ENCODE data around the gene SIPA1L3. TPM values are rescaled to one million over a fixed set of nuclear protein-coding genes. Genes with fewer than 3 reads are reported as not detected.

Gene SIPA1L3
- polyA plus RNA-seq, 3 donors from 2014 or later: 0.29 to 4.1 (median 3.2) TPM

DNA sequence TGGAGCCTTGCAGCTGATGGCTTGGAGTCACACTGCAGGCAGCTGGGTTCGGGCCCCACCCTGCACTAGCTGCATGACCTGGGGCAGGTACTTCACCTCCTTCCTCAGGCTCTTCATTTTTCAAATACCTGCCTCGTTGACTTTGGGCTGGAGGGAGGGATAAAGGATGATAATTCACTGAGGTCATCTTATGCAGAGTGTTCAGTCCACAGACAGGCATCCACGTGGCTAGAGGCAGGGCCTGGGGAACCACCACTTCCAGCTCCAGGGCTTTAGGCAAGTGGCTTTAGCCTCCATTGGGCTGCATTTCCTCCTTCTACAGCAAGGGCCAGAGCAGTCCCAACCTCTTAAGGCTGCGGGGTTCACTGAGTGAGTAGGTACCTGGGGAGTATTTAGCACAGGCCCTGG is 84.8 kb downstream of the SIPA1L3 start:
- no peaks in the 10 kb centered on the region for H3K9me3 Mint-ChIP-seq
- H3K4me3 Mint-ChIP-seq: no peak overlapping the region
- H3K4me1 Mint-ChIP-seq: peaks cover 12 to 14% of the 10 kb centered on the region in 2 donors
- no peak for DNase-seq
- peaks cover 0 to 2% (median 0%) of the 10 kb centered on the region in 3 donors for H3K27me3 Mint-ChIP-seq (ENCODE audit: low read depth in 3 of 3)
- no peak overlapping the region for H3K27ac Mint-ChIP-seq
- H3K36me3 Mint-ChIP-seq: no peaks in the 10 kb centered on the region

DNA sequence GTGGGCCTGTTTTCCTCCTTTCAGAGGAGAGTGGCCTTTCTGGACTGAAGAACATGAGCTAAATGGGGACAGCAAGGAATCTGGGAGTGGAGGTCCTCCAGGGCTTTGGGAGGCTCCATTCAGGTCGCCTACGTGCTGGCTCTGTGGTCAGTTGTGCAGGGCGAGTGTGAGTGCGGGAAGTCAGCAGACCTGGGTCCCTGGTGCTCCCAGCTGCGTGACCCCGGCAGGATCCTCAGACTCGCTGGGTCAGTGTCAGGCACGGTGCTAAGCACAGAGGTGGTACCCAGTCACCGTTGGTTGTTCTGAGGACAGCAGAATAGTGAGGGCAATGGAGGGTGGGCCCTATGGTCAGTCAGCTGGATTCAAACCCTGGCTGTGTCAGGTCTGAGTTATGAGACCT is 85.8 kb downstream of the SIPA1L3 start:
- Mint-ChIP-seq H3K4me1 (peaks cover 8% of the 10 kb centered on the region in 2 donors), H3K27me3 (ENCODE audit: low read depth in 3 of 3) (peaks cover 0 to 2% (median 0%) of the 10 kb centered on the region in 3 donors), H3K36me3 (no peaks in the 10 kb centered on the region), H3K9me3 (no peaks in the 10 kb centered on the region), H3K4me3 (no peak overlapping the region), H3K27ac (no peak overlapping the region)
- DNase-seq: no peak

DNA sequence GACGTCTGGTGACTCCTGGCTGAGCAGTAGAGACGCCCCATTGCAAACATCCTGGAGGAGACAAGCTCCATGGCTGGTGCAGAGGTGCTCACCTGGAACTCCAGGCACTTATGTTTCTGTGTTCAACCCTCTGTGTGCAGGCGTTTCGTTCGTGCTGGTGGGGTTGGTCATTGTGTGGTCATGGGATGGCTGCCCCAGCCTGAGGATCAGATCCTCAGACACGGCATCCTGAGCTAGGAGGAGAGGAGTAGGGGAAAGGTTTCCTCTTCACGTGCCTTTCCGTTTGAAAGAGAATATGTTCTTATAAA is 87.8 kb downstream of the SIPA1L3 start:
- H3K4me3 Mint-ChIP-seq: no peak overlapping the region

DNA sequence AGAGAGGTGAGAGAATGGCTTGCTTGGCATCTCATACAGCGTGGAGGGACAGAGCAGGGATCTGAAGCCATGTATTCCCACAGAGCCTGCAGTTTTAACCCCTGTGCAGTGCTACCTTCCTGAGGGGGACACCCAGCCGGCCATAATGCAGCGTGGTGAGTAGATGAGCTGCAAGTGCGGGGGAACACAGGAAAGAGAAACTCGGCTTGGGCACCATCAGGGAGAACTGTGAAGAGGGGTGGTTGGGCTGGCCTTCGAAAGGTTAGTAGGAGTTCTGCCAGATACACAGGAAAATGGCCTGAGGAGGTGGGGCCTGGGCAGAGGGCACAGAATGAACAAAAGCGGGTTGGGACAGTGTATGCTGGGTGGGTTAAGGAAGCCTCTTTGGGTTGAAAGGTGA is 88.3 kb downstream of the SIPA1L3 start:
- H3K36me3 Mint-ChIP-seq: no peaks in the 10 kb centered on the region
- H3K4me3 Mint-ChIP-seq: no peak overlapping the region
- no peaks in the 10 kb centered on the region for H3K27me3 Mint-ChIP-seq (ENCODE audit: low read depth in 3 of 3)
- H3K27ac Mint-ChIP-seq: no peak overlapping the region
- peaks cover 0 to 1% of the 10 kb centered on the region in 2 donors for H3K4me1 Mint-ChIP-seq
- no peak for DNase-seq
- no peaks in the 10 kb centered on the region for H3K9me3 Mint-ChIP-seq

More for the DNA sequence above, 87.8 kb downstream of the SIPA1L3 start:
- H3K9me3 Mint-ChIP-seq: no peaks in the 10 kb centered on the region
- no peak for DNase-seq
- no peak overlapping the region for H3K27ac Mint-ChIP-seq
- H3K27me3 Mint-ChIP-seq (ENCODE audit: low read depth in 3 of 3): no peaks in the 10 kb centered on the region
- peaks cover 0 to 1% of the 10 kb centered on the region in 2 donors for H3K4me1 Mint-ChIP-seq
- no peaks in the 10 kb centered on the region for H3K36me3 Mint-ChIP-seq

DNA sequence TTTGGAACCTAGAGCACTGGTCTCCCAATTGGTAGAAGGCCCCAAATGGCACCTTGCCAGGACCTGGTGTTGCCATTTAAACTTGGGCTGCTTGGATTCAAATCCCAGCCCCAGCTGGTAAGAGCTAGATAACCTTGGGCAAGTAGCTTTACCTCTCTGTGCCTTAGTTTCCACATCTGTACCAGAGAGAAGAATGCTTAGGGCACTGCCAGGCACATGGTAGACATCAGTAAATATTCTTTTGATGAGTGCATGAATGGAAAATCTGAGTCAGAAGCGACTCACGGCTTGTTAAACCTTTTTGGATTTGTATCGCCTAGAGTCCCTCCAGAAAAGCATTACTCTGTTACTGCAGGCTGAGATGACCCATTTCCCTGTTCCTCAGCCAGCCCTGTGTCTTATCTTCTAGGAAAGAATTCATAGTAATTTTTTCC is 90.9 kb downstream of the SIPA1L3 start:
- no peak overlapping the region for H3K27ac Mint-ChIP-seq
- H3K36me3 Mint-ChIP-seq: no peaks in the 10 kb centered on the region
- no peaks in the 10 kb centered on the region for H3K27me3 Mint-ChIP-seq (ENCODE audit: low read depth in 3 of 3)
- H3K4me3 Mint-ChIP-seq: no peak overlapping the region
- no peak for DNase-seq
- no peaks in the 10 kb centered on the region for H3K9me3 Mint-ChIP-seq
- peaks cover 0 to 5% of the 10 kb centered on the region in 2 donors for H3K4me1 Mint-ChIP-seq

DNA sequence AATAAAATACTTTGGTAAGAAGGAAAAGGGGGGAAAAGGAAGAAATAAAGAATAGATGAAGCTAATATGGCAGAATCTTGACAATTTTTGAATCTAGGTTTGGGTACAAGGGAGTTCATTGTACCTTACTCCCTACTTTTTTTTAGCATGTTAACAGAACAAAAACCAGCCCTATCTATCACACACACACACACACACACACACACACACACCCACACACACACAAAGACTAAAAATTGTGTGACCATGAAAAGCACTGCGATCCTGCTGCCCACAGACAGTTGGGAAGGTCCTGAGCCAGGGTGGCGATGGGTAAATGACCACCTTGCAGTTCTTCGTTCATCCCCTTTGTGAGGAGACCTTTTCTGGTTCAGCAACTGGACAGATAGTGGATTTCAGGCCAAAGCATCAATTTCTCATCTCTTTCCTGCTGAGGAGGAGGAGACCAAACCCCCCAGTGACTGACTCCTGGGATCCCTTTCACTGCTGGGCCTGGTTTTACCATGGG is 91.8 kb downstream of the SIPA1L3 start:
- Mint-ChIP-seq H3K9me3 (no peaks in the 10 kb centered on the region), H3K36me3 (no peaks in the 10 kb centered on the region), H3K27me3 (ENCODE audit: low read depth in 3 of 3) (no peaks in the 10 kb centered on the region), H3K27ac (no peak overlapping the region), H3K4me3 (no peak overlapping the region), H3K4me1 (peaks cover 0 to 5% of the 10 kb centered on the region in 2 donors)
- DNase-seq: no peak

DNA sequence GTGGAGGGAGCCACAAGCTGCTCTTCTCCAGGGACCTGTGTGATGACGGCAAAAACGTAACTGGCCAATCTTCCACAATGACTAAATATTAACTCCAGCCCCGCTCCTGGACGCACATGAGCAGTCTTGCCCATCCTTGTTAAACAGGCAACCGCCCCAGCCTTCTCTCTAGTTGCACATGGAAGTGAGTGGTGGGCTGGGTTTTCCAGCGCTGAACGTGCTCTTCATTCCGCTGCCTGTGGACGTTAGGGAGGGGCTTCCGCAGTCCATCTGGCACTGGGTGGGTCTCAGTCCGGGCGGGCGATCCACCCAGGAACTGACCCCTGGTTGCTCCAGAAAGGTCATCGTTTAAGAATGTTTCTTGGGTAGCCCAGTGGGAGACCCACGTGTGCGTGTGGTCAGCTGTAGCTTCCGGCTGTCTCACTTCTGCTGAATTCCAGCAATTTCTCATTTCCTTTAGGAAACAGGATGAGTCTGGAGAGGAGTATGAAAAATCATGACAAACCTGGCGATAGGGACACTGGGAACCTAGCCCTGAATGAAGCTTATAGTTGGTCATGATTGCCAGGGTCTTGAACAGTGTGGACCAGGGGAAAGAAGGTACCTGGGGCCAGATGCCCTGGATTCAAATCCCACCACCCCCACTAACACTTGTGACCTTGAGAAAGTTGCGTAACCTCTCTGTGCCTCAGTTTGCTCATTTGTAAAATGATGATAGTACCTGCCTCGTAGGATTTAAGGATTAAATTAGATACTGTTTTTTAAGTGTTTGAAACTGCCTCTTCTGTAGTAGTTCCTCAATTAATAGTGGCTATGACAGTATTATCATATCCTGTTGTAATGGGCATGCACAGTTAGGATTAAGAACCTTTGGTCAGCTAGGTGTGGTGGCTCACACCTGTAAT is 92.6 kb downstream of the SIPA1L3 start:
- H3K9me3 Mint-ChIP-seq: no peaks in the 10 kb centered on the region
- H3K27ac Mint-ChIP-seq: no peak overlapping the region
- H3K4me3 Mint-ChIP-seq: no peak overlapping the region
- H3K4me1 Mint-ChIP-seq: peaks cover 0 to 5% of the 10 kb centered on the region in 2 donors
- no peak for DNase-seq
- no peaks in the 10 kb centered on the region for H3K27me3 Mint-ChIP-seq (ENCODE audit: low read depth in 3 of 3)
- H3K36me3 Mint-ChIP-seq: no peaks in the 10 kb centered on the region

DNA sequence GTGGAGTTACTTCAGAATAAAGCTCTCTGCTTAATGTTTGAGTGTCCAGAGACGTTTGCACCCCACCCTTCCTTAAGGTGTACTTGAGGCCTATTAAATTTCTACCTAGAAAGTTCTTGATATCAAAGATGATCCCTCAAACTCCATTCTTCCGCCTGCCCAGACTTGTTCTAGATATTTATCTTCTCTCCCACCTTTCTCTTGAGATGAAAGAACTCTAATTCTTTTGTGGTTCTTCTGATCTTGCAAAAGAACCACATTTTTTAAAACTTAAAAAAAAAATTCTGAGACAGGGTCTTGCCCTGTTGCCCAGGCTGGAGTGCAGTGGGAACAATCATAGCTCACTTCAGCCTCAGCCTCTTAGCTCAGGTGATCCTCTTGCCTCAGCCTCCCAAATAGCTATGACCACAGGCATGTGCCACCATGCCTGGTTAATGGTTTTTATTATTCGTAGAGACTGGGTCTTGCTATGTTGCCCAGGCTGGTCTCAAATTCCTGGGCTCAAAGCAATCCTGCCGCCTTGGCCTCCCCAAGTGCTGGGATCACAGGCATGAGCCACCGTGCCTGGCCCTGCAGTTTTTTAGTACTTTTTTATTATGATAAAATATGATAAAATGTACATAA is 94.3 kb downstream of the SIPA1L3 start:
- DNase-seq: no peak
- no peaks in the 10 kb centered on the region for H3K9me3 Mint-ChIP-seq
- H3K36me3 Mint-ChIP-seq: no peaks in the 10 kb centered on the region
- no peak overlapping the region for H3K27ac Mint-ChIP-seq
- no peak overlapping the region for H3K4me3 Mint-ChIP-seq
- peaks cover 0 to 5% of the 10 kb centered on the region in 2 donors for H3K4me1 Mint-ChIP-seq
- H3K27me3 Mint-ChIP-seq (ENCODE audit: low read depth in 3 of 3): peaks cover 0 to under 1% (median 0%) of the 10 kb centered on the region in 3 donors

DNA sequence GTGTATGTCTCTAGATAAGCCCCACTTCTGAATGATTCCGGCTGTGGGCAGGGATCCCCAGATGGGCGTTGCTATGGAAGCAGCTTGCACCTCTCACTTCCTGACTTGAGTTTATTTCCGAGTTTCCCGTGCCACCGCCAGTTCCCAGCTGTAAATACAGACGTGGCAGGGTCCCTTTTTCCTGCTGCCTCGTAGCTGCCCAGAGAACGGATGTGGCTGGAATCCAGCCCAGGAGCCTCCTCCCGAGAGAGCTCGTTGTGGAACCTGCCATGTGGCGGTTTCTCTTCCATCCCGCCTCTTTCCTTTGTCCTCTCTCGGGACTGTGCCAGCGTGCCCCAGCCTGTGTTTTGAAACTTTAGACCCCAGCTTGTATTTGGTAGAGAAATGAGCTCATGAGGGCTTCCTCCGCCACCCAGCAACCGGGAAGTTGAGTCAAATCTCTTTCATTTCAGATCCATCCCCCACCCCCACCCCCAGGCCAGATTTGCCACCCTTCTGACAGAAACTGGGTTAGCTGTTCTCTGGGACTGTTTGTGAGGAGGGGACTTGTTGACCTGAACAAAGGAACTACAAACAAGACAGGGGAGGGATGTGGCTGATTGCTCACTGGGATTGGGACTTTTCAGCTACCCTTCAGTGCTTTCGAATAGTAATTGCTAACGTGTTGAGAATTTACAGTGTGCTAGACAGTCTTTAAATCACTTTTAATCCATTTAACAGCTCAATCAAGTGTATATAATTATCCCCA is 96.6 kb downstream of the SIPA1L3 start:
- Mint-ChIP-seq H3K36me3 (no peaks in the 10 kb centered on the region), H3K4me3 (no peak overlapping the region), H3K27ac (no peak overlapping the region), H3K9me3 (no peaks in the 10 kb centered on the region), H3K4me1 (peaks cover 0 to 5% of the 10 kb centered on the region in 2 donors), H3K27me3 (ENCODE audit: low read depth in 3 of 3) (peaks cover 0 to 4% (median 2%) of the 10 kb centered on the region in 3 donors)
- DNase-seq: no peak

DNA sequence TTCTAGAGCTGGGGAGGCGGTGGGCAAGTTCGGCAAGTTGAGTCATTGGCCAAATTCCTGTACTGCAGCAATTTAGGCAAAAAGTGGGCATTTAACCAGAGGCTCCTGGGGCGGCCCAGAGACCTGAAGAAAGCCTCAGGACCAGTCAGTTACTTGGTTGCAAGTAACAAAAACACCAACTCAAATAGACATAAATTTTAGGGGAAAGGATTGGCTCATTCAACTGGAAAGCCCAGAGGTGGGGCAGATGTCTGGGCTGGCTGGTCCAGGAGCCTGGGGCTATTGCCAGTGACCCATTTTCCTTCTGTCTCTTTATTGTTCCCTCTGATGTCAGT is 97.1 kb downstream of the SIPA1L3 start:
- H3K27ac Mint-ChIP-seq: no peak overlapping the region
- H3K9me3 Mint-ChIP-seq: no peaks in the 10 kb centered on the region
- no peaks in the 10 kb centered on the region for H3K36me3 Mint-ChIP-seq
- H3K27me3 Mint-ChIP-seq (ENCODE audit: low read depth in 3 of 3): peaks cover 0 to 4% (median 2%) of the 10 kb centered on the region in 3 donors
- no peak for DNase-seq
- peaks cover 0 to 5% of the 10 kb centered on the region in 2 donors for H3K4me1 Mint-ChIP-seq
- no peak overlapping the region for H3K4me3 Mint-ChIP-seq

DNA sequence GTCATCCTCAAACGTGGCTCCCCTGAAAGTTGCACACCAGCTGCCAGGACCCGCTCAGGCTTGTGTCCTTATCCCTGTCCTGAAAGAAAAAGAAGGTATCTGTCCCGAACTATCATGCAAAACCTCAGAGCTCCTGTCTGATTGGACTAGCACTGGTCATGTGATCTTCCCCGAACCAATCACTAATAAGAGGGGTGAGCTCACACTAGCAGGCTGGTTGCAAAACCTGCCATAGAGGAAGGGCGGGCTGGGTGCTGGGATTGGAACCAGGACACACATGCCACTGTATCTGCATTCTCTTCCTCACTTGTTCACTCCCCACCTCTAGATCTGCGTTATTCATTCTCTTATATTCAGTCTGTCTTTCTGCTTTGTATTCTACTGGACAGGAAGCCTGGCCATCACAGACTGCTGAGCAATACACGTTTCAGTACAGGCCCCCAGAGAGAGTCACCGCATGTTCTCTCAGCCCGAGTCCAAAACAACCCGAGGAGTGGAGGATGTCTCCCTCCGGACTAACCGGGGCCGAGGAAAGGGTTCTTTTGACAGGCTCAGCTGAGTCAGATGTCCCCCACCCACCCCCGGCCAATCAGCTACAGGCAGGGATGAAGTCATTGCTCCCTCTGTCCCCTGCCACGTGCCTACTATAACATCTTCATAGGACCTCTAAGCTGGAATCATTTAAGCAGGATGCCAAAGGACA is 97.7 kb downstream of the SIPA1L3 start:
- no peak overlapping the region for H3K4me3 Mint-ChIP-seq
- no peaks in the 10 kb centered on the region for H3K9me3 Mint-ChIP-seq
- no peak overlapping the region for H3K27ac Mint-ChIP-seq
- H3K4me1 Mint-ChIP-seq: peaks cover 2 to 5% of the 10 kb centered on the region in 2 donors
- peaks cover 0 to 4% (median 2%) of the 10 kb centered on the region in 3 donors for H3K27me3 Mint-ChIP-seq (ENCODE audit: low read depth in 3 of 3)
- no peak for DNase-seq
- H3K36me3 Mint-ChIP-seq: no peaks in the 10 kb centered on the region

DNA sequence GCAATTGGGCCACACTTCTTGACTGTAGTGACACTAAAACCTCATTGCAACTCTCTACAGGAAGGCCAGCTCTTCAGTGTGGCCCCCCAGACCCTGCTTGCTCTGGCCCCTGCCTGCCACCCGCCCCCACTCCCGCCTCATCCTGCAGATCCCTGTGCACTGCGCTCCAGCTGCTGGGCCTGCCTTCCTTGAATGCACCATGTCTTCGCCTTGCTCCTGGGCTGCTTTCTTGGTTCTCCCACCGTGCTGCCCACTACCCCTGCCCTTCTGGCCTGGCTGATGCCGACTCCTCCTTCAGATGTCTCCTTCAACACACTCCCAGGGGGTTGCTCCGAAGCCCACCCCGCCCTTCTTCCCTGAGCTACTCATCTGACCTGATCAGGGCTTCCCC is 98.2 kb downstream of the SIPA1L3 start:
- DNase-seq: no peak
- Mint-ChIP-seq H3K27ac (peak overlapping the region in 1 of 6 donors; percentile 10), H3K36me3 (no peaks in the 10 kb centered on the region), H3K4me1 (peaks cover 5 to 7% of the 10 kb centered on the region in 2 donors), H3K9me3 (no peaks in the 10 kb centered on the region), H3K27me3 (ENCODE audit: low read depth in 3 of 3) (peaks cover 0 to 4% (median 2%) of the 10 kb centered on the region in 3 donors), H3K4me3 (no peak overlapping the region)

DNA sequence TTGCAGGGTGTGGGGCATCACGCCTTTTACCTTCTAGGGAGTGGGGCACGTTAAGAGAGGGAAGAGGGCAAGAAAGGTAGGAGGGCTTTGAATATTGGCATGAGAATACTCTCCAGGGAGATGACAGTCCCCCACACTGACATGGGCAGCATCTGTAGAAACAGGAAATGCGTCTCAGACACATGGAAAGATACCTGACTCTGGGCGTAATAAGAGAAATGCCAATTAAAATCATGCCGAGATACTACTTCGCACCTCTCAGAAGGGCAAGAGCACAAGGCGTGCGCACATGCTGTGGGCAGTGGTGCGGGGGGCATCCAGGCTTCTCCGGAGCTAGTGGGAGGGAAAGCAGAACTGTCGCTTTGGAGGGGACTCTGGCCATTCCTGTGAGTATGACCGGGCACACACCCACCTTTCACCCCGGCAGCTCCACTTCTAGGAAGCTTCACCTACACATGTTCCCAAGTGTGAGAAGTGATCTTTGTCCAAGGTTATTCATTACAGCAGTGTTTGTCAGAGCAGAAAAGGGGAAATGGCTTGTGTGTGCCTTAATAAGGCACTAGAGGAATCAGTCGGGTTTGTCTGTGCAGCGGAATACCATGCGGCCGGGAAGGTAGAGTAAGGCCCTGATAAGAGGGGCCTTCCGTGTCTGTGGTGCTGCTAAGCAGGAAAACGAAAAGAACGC is 99.5 kb downstream of the SIPA1L3 start:
- Mint-ChIP-seq H3K9me3 (no peaks in the 10 kb centered on the region), H3K36me3 (no peaks in the 10 kb centered on the region), H3K4me1 (peaks cover 7% of the 10 kb centered on the region in 2 donors), H3K27me3 (ENCODE audit: low read depth in 3 of 3) (peaks cover 0 to 4% (median 2%) of the 10 kb centered on the region in 3 donors), H3K4me3 (no peak overlapping the region), H3K27ac (no peak overlapping the region)
- no peak for DNase-seq
